SU-DHL-6 (cell line): Measurements from ENCODE around the gene KCNJ1.

Experiments used
- H2AFZ ChIP-seq: fragments of 200-600 bp; sonication (generic); 2 replicates; pipeline ENCODE4 v1.6.1; 2014; ENCODE audit warnings: low read depth, mild to moderate bottlenecking, moderate library complexity, mixed read lengths, antibody characterized with exemption, low read length; ENCODE audit not compliant: severe bottlenecking
- H3F3A ChIP-seq: fragments of 200-600 bp; shearing (Covaris generic); 2 replicates; pipeline ENCODE4 v1.6.0; 2016; ENCODE audit warnings: antibody characterized with exemption, mild to moderate bottlenecking; ENCODE audit not compliant: insufficient read depth
- H3K27ac ChIP-seq: fragments of 200-600 bp; sonication (generic); 2 replicates; pipeline ENCODE4 v1.5.1; 2016; ENCODE audit warnings: low read depth, mild to moderate bottlenecking, low read length, moderate library complexity, mixed read lengths
- H3K27me3 ChIP-seq: fragments of 200-600 bp; sonication (generic), shearing (Covaris generic); 2 replicates; pipeline ENCODE4 v1.6.0; 2014; ENCODE audit warnings: mild to moderate bottlenecking, low read length
- H3K36me3 ChIP-seq: fragments of 200-600 bp; sonication (generic); 2 replicates; pipeline ENCODE4 v1.6.1; 2014; ENCODE audit warnings: mild to moderate bottlenecking, low read length, mixed read lengths
- H3K4me2 ChIP-seq: fragments of 300-600, 200-600 bp; shearing (Covaris generic), sonication (generic); 2 replicates; pipeline ENCODE4 v1.6.0; 2014; ENCODE audit warnings: low read length, low read depth, mild to moderate bottlenecking; ENCODE audit not compliant: poor library complexity, severe bottlenecking
- H3K4me3 ChIP-seq: fragments of 200-600 bp; sonication (generic); 2 replicates; pipeline ENCODE4 v1.5.1; 2014; ENCODE audit warnings: antibody characterized with exemption, low read length, mild to moderate bottlenecking, mixed read lengths; ENCODE audit not compliant: insufficient read depth, poor library complexity, severe bottlenecking
- H3K79me2 ChIP-seq: fragments of 200-600 bp; sonication (generic); 2 replicates; pipeline ENCODE4 v1.6.1; 2014; ENCODE audit warnings: mild to moderate bottlenecking, low read length, moderate library complexity; ENCODE audit not compliant: insufficient read depth
- H3K9ac ChIP-seq: fragments of 200-600 bp; sonication (generic); 2 replicates; pipeline ENCODE4 v1.7.0; 2014; ENCODE audit warnings: mild to moderate bottlenecking, low read length
- H3K9me2 ChIP-seq: fragments of 200-600 bp; sonication (generic); replicated peaks from 2 replicates; pipeline ENCODE4 v1.6.1; 2014; ENCODE audit warnings: low read length; ENCODE audit not compliant: insufficient read depth
- H3K9me3 ChIP-seq: fragments of 200-600 bp; sonication (generic); 2 replicates; pipeline ENCODE4 v1.6.1; 2014; ENCODE audit warnings: low read length, mixed read lengths; ENCODE audit not compliant: insufficient read depth
- H4K20me1 ChIP-seq: fragments of 200-600 bp; sonication (generic); 2 replicates; pipeline ENCODE4 v1.6.1; 2014; ENCODE audit warnings: low read depth, mild to moderate bottlenecking, antibody characterized with exemption, low read length, moderate library complexity, mixed read lengths
- CTCF ChIP-seq: fragments of 200-600 bp; sonication (generic); IDR thresholded peaks from one replicate; pipeline ENCODE4 v1.5.1; 2017; ENCODE audit warnings: antibody characterized with exemption, mild to moderate bottlenecking, low read length, moderate library complexity; ENCODE audit not compliant: insufficient read depth, poor library complexity, severe bottlenecking
- EZH2phosphoT487 ChIP-seq: fragments of 200-600 bp; sonication (generic), shearing (Covaris generic); conservative IDR thresholded peaks from 2 replicates; pipeline ENCODE4 v1.6.1; 2018; ENCODE audit warnings: mild to moderate bottlenecking, antibody characterized with exemption, low read length, moderate library complexity, mixed read lengths

Gene KCNJ1

GRCh38 chr11:128904303-128904655 lies 37.2 kb upstream of the KCNJ1 start:
- H3K79me2 ChIP-seq, result no peaks in the 10 kb centered on the region
- H3K27ac ChIP-seq, result no peak overlapping the region
- H3K9me3 ChIP-seq, result no peaks in the 10 kb centered on the region
- H3K4me3 ChIP-seq, result no peak overlapping the region
- H3K27me3 ChIP-seq, result no peaks in the 10 kb centered on the region
- no peaks in the 10 kb centered on the region for H3K36me3 ChIP-seq
- no peaks in the 10 kb centered on the region for H3F3A ChIP-seq
- no peak overlapping the region for H3K9ac ChIP-seq
- H3K9me2 ChIP-seq, result no peaks in the 10 kb centered on the region
- no peak for TF ChIP-seq EZH2phosphoT487
- TF ChIP-seq CTCF, result no peak
- H2AFZ ChIP-seq, result no peak overlapping the region
- H3K4me2 ChIP-seq, result no peak overlapping the region
- no peaks in the 10 kb centered on the region for H4K20me1 ChIP-seq

- Histone ChIP-seq H2AFZ (no peak overlapping the region), H4K20me1 (no peaks in the 10 kb centered on the region), H3K9me3 (no peaks in the 10 kb centered on the region), H3K4me2 (no peak overlapping the region), H3K9me2 (no peaks in the 10 kb centered on the region), H3K36me3 (no peaks in the 10 kb centered on the region), H3K4me3 (no peak overlapping the region), H3K79me2 (no peaks in the 10 kb centered on the region), H3F3A (no peaks in the 10 kb centered on the region), H3K27me3 (no peaks in the 10 kb centered on the region), H3K9ac (no peak overlapping the region), H3K27ac (no peak overlapping the region)
- no peak for TF ChIP-seq EZH2phosphoT487
- no peak for TF ChIP-seq CTCF
Observed at GRCh38 chr11:128903248-128904061, 36.4 kb upstream of the KCNJ1 start.

GRCh38 chr11:128902515-128903066 lies 35.5 kb upstream of the KCNJ1 start:
- H3F3A ChIP-seq, result no peaks in the 10 kb centered on the region
- no peaks in the 10 kb centered on the region for H3K9me2 ChIP-seq
- no peaks in the 10 kb centered on the region for H3K27me3 ChIP-seq
- H3K4me3 ChIP-seq, result no peak overlapping the region
- no peak for TF ChIP-seq CTCF
- no peak overlapping the region for H2AFZ ChIP-seq
- H4K20me1 ChIP-seq, result no peaks in the 10 kb centered on the region
- H3K9ac ChIP-seq, result no peak overlapping the region
- no peak overlapping the region for H3K4me2 ChIP-seq
- H3K27ac ChIP-seq, result no peak overlapping the region
- no peaks in the 10 kb centered on the region for H3K9me3 ChIP-seq
- H3K79me2 ChIP-seq, result no peaks in the 10 kb centered on the region
- H3K36me3 ChIP-seq, result no peaks in the 10 kb centered on the region
